IMR-90 (cell line): ENCODE data around the gene THAP12. TPM values are rescaled to one million over a fixed set of nuclear protein-coding genes. Genes with fewer than 3 reads are reported as not detected.

ENCODE experiments used
- ATAC-seq: fragments of 200-7000 bp; cut with Tn5 transposase; 2 replicates; pipeline ENCODE4 v1.9.1; 2020; ENCODE audit warnings: low read depth, mild to moderate bottlenecking, moderate library complexity
- BruUV-seq: library from RNA; stranded (reverse); fragments of 400-500 nt; replicated peaks from 2 replicates; lab custom pipeline; 2021; lab: Mats Ljungman, UMichigan
- CTCF ChIA-PET: fragments of 300-600 bp; formaldehyde crosslinking; extraction: SDS; loops from one replicate; lab custom pipeline; 2021; ENCODE audit warnings: antibody characterized with exemption; lab: Yijun Ruan, JAX
- POLR2A ChIA-PET: fragments of 300-600 bp; sonication (Branson Sonifier 250); formaldehyde crosslinking; loops from one replicate; lab custom pipeline; 2022; ENCODE audit warnings: antibody characterized with exemption; ENCODE audit not compliant: unreplicated experiment; lab: Charles Lee
- DNase-seq: peaks from one replicate; pipeline ENCODE4 v3.0.0; 2013
- H2AFZ ChIP-seq: replicated peaks from 2 replicates; pipeline ENCODE3; 2013; ENCODE audit warnings: low read length, mild to moderate bottlenecking; ENCODE audit not compliant: poor library complexity
- H2AK5ac ChIP-seq: 2 replicates; pipeline ENCODE4 v1.6.1; 2013; ENCODE audit warnings: low read depth, low read length, inconsistent platforms
- H2AK9ac ChIP-seq: replicated peaks from 2 replicates; pipeline ENCODE3; 2013; ENCODE audit warnings: mild to moderate bottlenecking, low read depth, low read length, moderate library complexity; ENCODE audit not compliant: poor library complexity
- H2BK120ac ChIP-seq: 2 replicates; pipeline ENCODE4 v1.6.1; 2013; ENCODE audit warnings: low read depth, low read length, inconsistent platforms
- H2BK15ac ChIP-seq: 3 replicates; pipeline ENCODE4 v1.6.1; 2013; ENCODE audit warnings: low read depth, low read length, inconsistent platforms
- H2BK20ac ChIP-seq: 2 replicates; pipeline ENCODE4 v1.6.1; 2013; ENCODE audit warnings: low read depth, mild to moderate bottlenecking, inconsistent platforms, low read length, moderate library complexity
- H2BK5ac ChIP-seq: 2 replicates; pipeline ENCODE4 v1.6.1; 2013; ENCODE audit warnings: mild to moderate bottlenecking, low read depth, low read length, inconsistent platforms; ENCODE audit not compliant: poor library complexity, severe bottlenecking
- H3K14ac ChIP-seq: replicated peaks from 2 replicates; pipeline ENCODE4 v1.6.1; 2013; ENCODE audit warnings: low read depth, low read length, inconsistent platforms
- H3K18ac ChIP-seq: 2 replicates; pipeline ENCODE4 v1.6.1; 2013; ENCODE audit warnings: low read depth, low read length, control low read depth
- H3K23ac ChIP-seq: 2 replicates; pipeline ENCODE4 v1.6.1; 2013; ENCODE audit warnings: low read depth, low read length, inconsistent platforms
- H3K27ac ChIP-seq: 2 replicates; pipeline ENCODE4 v1.5.1; 2013; ENCODE audit warnings: mild to moderate bottlenecking, control low read depth, low read length; ENCODE audit not compliant: insufficient read depth
- H3K27me3 ChIP-seq: 2 replicates; pipeline ENCODE4 v1.6.1; 2013; ENCODE audit warnings: low read length; ENCODE audit not compliant: control insufficient read depth, insufficient read depth
- H3K36me3 ChIP-seq: 2 replicates; pipeline ENCODE4 v1.6.1; 2013; ENCODE audit warnings: low read length, mixed read lengths; ENCODE audit not compliant: control insufficient read depth, insufficient read depth
- H3K4ac ChIP-seq: 2 replicates; pipeline ENCODE4 v1.6.1; 2013; ENCODE audit warnings: low read depth, low read length, inconsistent platforms
- H3K4me1 ChIP-seq: 2 replicates; pipeline ENCODE4 v1.6.1; 2013; ENCODE audit warnings: low read length, mixed read lengths; ENCODE audit not compliant: control insufficient read depth, insufficient read depth
- H3K4me2 ChIP-seq: 2 replicates; pipeline ENCODE4 v1.6.1; 2013; ENCODE audit warnings: low read depth, mild to moderate bottlenecking, control low read depth, low read length, moderate library complexity
- H3K4me3 ChIP-seq: 2 replicates; pipeline ENCODE4 v1.5.1; 2013; ENCODE audit warnings: low read depth, mild to moderate bottlenecking, control low read depth, low read length, moderate library complexity; ENCODE audit not compliant: insufficient read depth
- H3K56ac ChIP-seq: 2 replicates; pipeline ENCODE4 v1.6.1; 2013; ENCODE audit warnings: low read length, inconsistent platforms; ENCODE audit not compliant: insufficient read depth; ENCODE audit errors: extremely low read depth
- H3K79me1 ChIP-seq, 2 experiments: 2 replicates each; pipeline ENCODE4 v1.6.1; 2013; ENCODE audit warnings: low read length in 2 of 2, inconsistent platforms in 1 of 2, low read depth in 1 of 2
- H3K9ac ChIP-seq: 2 replicates; pipeline ENCODE4 v1.6.1; 2013; ENCODE audit warnings: low read depth, low read length, control low read depth
- H3K9me1 ChIP-seq: 2 replicates; pipeline ENCODE4 v1.6.1; 2013; ENCODE audit warnings: low read length, inconsistent platforms; ENCODE audit not compliant: insufficient read depth
- H3K9me3 ChIP-seq: 2 replicates; pipeline ENCODE4 v1.6.1; 2013; ENCODE audit warnings: low read length; ENCODE audit not compliant: control insufficient read depth, insufficient read depth
- H4K20me1 ChIP-seq: 2 replicates; pipeline ENCODE4 v1.6.1; 2013; ENCODE audit warnings: low read length, inconsistent platforms; ENCODE audit not compliant: insufficient read depth
- H4K5ac ChIP-seq: 2 replicates; pipeline ENCODE4 v1.6.1; 2013; ENCODE audit warnings: mild to moderate bottlenecking, low read depth, low read length, control low read depth
- H4K8ac ChIP-seq, 2 experiments: 2 replicates each; pipeline ENCODE4 v1.6.1; 2013; ENCODE audit warnings: low read depth in 2 of 2, low read length in 2 of 2, control low read depth in 1 of 2, inconsistent platforms in 1 of 2
- H4K91ac ChIP-seq: 2 replicates; pipeline ENCODE4 v1.6.1; 2013; ENCODE audit warnings: low read depth, low read length, inconsistent platforms; ENCODE audit not compliant: insufficient read depth
- CTCF ChIP-seq: conservative IDR thresholded peaks from 2 replicates; pipeline ENCODE4 v1.5.1; 2012; ENCODE audit warnings: mild to moderate bottlenecking, low read depth, low read length, improper control_type of control experiment
- MAZ ChIP-seq: IDR thresholded peaks from 2 replicates; pipeline ENCODE4 v1.6.1; 2012; ENCODE audit warnings: low read depth, mild to moderate bottlenecking, low read length, improper control_type of control experiment, moderate library complexity, borderline replicate concordance
- NFE2L2 ChIP-seq: fragments of 150-350 bp; IDR thresholded peaks from 2 replicates; pipeline ENCODE4 v1.6.1; 2016; ENCODE audit warnings: low read depth, mild to moderate bottlenecking, low read length
- RAD21 ChIP-seq: IDR thresholded peaks from 2 replicates; pipeline ENCODE4 v1.6.1; 2012; ENCODE audit warnings: low read length, improper control_type of control experiment
- WGBS, 2 experiments: methylation state at CpG; one replicate each; pipeline versions ENCODE4 v1.1.5 to v1.1.7; 2013; ENCODE audit warnings: missing lambda C conversion rate in 2 of 2; ENCODE audit not compliant: insufficient read length in 1 of 2; ENCODE audit errors: extremely low coverage in 2 of 2; 5-methylcytosine and 5-hydroxymethylcytosine counted together
- dilution Hi-C: fragments of 300-500 bp; cut with HindIII; formaldehyde crosslinking; loops from one replicate; pipeline ENCODE4 v1.14.3; 2018; ENCODE audit warnings: low sequenced_read_pairs; ENCODE audit not compliant: unreplicated experiment
- in situ Hi-C: fragments of 300-500 bp; cut with MboI; formaldehyde crosslinking; loops from 3 replicates; pipeline ENCODE4 v1.14.3; 2019; ENCODE audit warnings: low sequenced_read_pairs, inconsistent platforms, mixed read lengths
- intact Hi-C: fragments of 100-400 bp; cut with micrococcal nuclease; formaldehyde crosslinking; loops from 2 replicates; pipeline ENCODE4 v1.10.0; 2022
- polyA plus RNA-seq, 3 experiments: library from polyadenylated mRNA; depleted of rRNA; stranded (reverse); fragments of >200 nt; gene quantifications; 2 replicates each; pipeline ENCODE4 v1.2.3, GENCODE V29; 2012; ENCODE audit warnings: low replicate concordance in 1 of 3
- total RNA-seq: library from RNA; depleted of rRNA; stranded (reverse); fragments of >200 nt; gene quantifications from 2 replicates; pipeline ENCODE4 v1.2.3, GENCODE V29; 2012

THAP12 gene
- total and polyA plus RNA-seq, 2 of the 4 experiments (the other 2 are of a cell fraction), result 25.1 to 27.3 TPM

GRCh38 chr11:76365038-76365679 is 15.8 kb downstream of the THAP12 start:
- Histone ChIP-seq H2AK5ac (no peak overlapping the region), H4K5ac (no peak overlapping the region), H3K27me3 (no peaks in the 10 kb centered on the region), H3K9me3 (no peaks in the 10 kb centered on the region), H3K23ac (no peak overlapping the region), H2BK15ac (no peak overlapping the region), H2AK9ac (no peak overlapping the region), H3K4me2 (no peak overlapping the region), H2BK5ac (no peak overlapping the region), H3K4me1 (peaks cover 1% of the 10 kb centered on the region; the same call in 1 of the 2 replicates), H3K4ac (no peak overlapping the region), H3K27ac (no peak overlapping the region), H3K79me1 (peaks cover 26 to 58% of the 10 kb centered on the region in 2 experiments), H3K9me1 (peaks cover 10% of the 10 kb centered on the region), H4K8ac (no peak overlapping the region), H4K91ac (no peak overlapping the region), H3K4me3 (no peak overlapping the region), H2AFZ (no peak overlapping the region), H4K20me1 (peaks cover 18% of the 10 kb centered on the region), H2BK120ac (no peak overlapping the region), H3K9ac (no peak overlapping the region), H2BK20ac (no peak overlapping the region), H3K36me3 (peaks cover 3% of the 10 kb centered on the region; the same call in 1 of the 2 replicates), H3K56ac (no peak overlapping the region), H3K18ac (no peak overlapping the region), H3K14ac (no peak overlapping the region)
- CTCF ChIA-PET, result no interaction called here
- dilution Hi-C loops, result no loop called here
- intact Hi-C loops, result no loop called here
- WGBS, 2 experiments, result 97% methylated on average over 5 of the region's 16 CpGs; no CpG with 5 or more reads in 1 of the 2 experiments
- BruUV-seq, result no TSS peak
- TF ChIP-seq MAZ (no peak), RAD21 (no peak), CTCF (no peak), NFE2L2 (no peak)
- DNase-seq, result no peak
- no peak for ATAC-seq
- in situ Hi-C loops, result no loop called here
- POLR2A ChIA-PET, result no interaction called here
